H1 (cell line): ENCODE data around the gene ZC3H18. TPM values are rescaled to one million over a fixed set of nuclear protein-coding genes. Genes with fewer than 3 reads are reported as not detected.

Source experiments
- BRCA1 ChIP-seq: IDR thresholded peaks from 2 replicates; pipeline ENCODE4 v1.6.1; 2012; ENCODE audit warnings: low read depth, low read length, improper control_type of control experiment
- RAD21 ChIP-seq, 2 experiments: IDR thresholded peaks in 1 of 2; conservative IDR thresholded peaks in 1 of 2; 2 replicates each; pipeline ENCODE4 v1.6.1; 2011; ENCODE audit warnings: low read depth in 2 of 2, low read length in 2 of 2, improper control_type of control experiment in 1 of 2, inconsistent platforms in 1 of 2, mild to moderate bottlenecking in 1 of 2, moderate library complexity in 1 of 2
- SUZ12 ChIP-seq: fragments of 200-600 bp; sonication (generic); IDR thresholded peaks from 2 replicates; pipeline ENCODE4 v1.6.1; 2012; ENCODE audit warnings: mild to moderate bottlenecking, inconsistent platforms, low read length, moderate library complexity, mixed read lengths
- polyA plus RNA-seq, 7 experiments: library from polyadenylated mRNA; depleted of rRNA in 3 of 7; stranded (reverse) in 5 of 7; unstranded in 2 of 7; fragments of >200 nt in 5 of 7; fragments of 200-250 nt in 2 of 7; gene quantifications; 1 replicate in 5 of 7; 2 replicates in 1 of 7; 4 replicates in 1 of 7; pipeline versions ENCODE4 v1.2.1 to v1.2.3, GENCODE V29; 2011 to 2013; ENCODE audit warnings: missing spikeins in 2 of 7, mixed read lengths in 2 of 7
- total RNA-seq: library from RNA; stranded (reverse); fragmentation: NEBNext Ultra II Directional; extraction: Animal tissue kit (Norgen Biotek cat#: 25700); gene quantifications from 2 replicates; pipeline ENCODE4 v1.2.1, GENCODE V29; 2021

The ZC3H18 gene
- total and polyA plus RNA-seq, 2 of the 8 experiments (the other 6 are each of a cell fraction or from before 2014, with no cell fraction given): 12.1 to 73.2 TPM

GRCh38 chr16:88642881-88643643 is 72.9 kb downstream of the ZC3H18 start (continued):
- TF ChIP-seq RAD21 (IDR thresholded peaks at IDR 0.05 in 1 of 2, conservative IDR thresholded peaks at IDR 0.05 in 1 of 2; ENCODE audit: low read depth in 2 of 2, low read length in 2 of 2): 0 out of 4 replicates have a peak, but pooled peaks have one; percentile 11 to 14
- TF ChIP-seq BRCA1: no peak
- TF ChIP-seq SUZ12: no peak
